Vagina (tissue), 2 donors: ENCODE results near the gene ATP7B.

Source experiments
- POLR2A ChIP-seq, 2 donors: fragments of 450-650 bp; IDR thresholded peaks; one replicate each; pipeline ENCODE4 v1.6.1; 2017; ENCODE audit warnings: antibody characterized with exemption in 2 of 2, mild to moderate bottlenecking in 2 of 2, moderate library complexity in 2 of 2
- POLR2AphosphoS5 ChIP-seq, 2 donors: sonication (generic); formaldehyde crosslinking; IDR thresholded peaks; one replicate each; pipeline ENCODE4 v1.9.0; 2017; ENCODE audit warnings: antibody characterized with exemption in 2 of 2, mild to moderate bottlenecking in 2 of 2, low read depth in 1 of 2; ENCODE audit not compliant: insufficient read depth in 1 of 2

DNA sequence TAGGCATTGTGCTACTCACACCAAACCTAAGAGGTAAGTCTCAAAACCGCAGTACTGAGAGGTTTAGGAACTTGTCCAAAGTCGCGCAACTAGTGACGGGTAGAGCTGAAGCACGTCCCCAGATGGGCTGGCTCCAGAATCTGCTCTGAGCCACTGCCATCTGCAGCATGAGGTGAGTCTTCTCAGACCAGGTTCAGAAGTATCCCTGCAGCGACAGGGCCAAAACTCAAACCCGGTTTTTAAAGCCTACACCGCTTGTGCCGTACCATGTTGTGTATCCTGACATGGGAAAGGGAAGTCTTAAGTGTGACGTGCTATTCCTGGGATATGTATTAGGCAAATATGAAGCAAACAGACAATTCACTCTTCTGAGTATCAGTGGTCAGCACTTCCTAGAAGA lies 45.1 kb downstream of the ATP7B start:
- TF ChIP-seq POLR2AphosphoS5 (IDR thresholded peaks at IDR 0.05; ENCODE audit: insufficient read depth in 1 of 2, low read depth in 1 of 2) (no peak), POLR2A (IDR thresholded peaks at IDR 0.05) (no peak)
